Right ventricle myocardium inferior (tissue), 1 donor: ENCODE results near the gene DFFB. TPM values are rescaled to one million over a fixed set of nuclear protein-coding genes. Genes with fewer than 3 reads are reported as not detected.

Experiments
- ATAC-seq: fragments of 200-7000 bp; cut with Tn5 transposase; one replicate; pipeline ENCODE4 v1.9.1; 2020; ENCODE audit warnings: mild to moderate bottlenecking, moderate library complexity
- DNase-seq: peaks from one replicate; pipeline ENCODE4 v3.0.0; 2021; ENCODE audit errors: missing footprints
- intact Hi-C: fragments of 100-400 bp; cut with DNase I; formaldehyde crosslinking; loops from one replicate; pipeline ENCODE4 v1.11.0; 2022
- total RNA-seq: library from RNA; stranded (reverse); fragmentation: NEBNext Ultra II Directional; extraction: Animal tissue kit (Norgen Biotek cat#: 25700); gene quantifications from one replicate; pipeline ENCODE4 v1.2.1, GENCODE V29; 2021
- donor health status: DM: no; HTN: yes; CAD: no; lungs with severe emphysema.

Gene DFFB
- total RNA-seq, 1 donor from 2014 or later = 3.3 TPM

GRCh38 chr1:3902571-3903091 is 45.4 kb downstream of the DFFB start:
- intact Hi-C loops = no loop called here
- DNase-seq (no peak), ATAC-seq (no peak)

- intact Hi-C loops = no loop called here
- no peak for DNase-seq
Observed at GRCh38 chr1:3903141-3904005, 46.1 kb downstream of the DFFB start.

GRCh38 chr1:3904006-3904842 is 46.9 kb downstream of the DFFB start:
- DNase-seq (no peak), ATAC-seq (no peak)
- intact Hi-C loops = no loop called here

More at GRCh38 chr1:3903141-3904005, 46.1 kb downstream of the DFFB start:
- no peak for ATAC-seq

GRCh38 chr1:3904843-3905185 is 47.5 kb downstream of the DFFB start:
- intact Hi-C loops = no loop called here
- DNase-seq = no peak
- ATAC-seq = no peak

- DNase-seq = no peak
- intact Hi-C loops = no loop called here
- no peak for ATAC-seq
Observed at GRCh38 chr1:3905266-3905952, 48.1 kb downstream of the DFFB start.

- DNase-seq (no peak), ATAC-seq (no peak)
- intact Hi-C loops = no loop called here
Observed at GRCh38 chr1:3905953-3906671, 48.8 kb downstream of the DFFB start.

GRCh38 chr1:3906672-3907020 is 49.4 kb downstream of the DFFB start:
- no peak for DNase-seq
- intact Hi-C loops = no loop called here
- ATAC-seq = no peak

- DNase-seq = no peak
- intact Hi-C loops = no loop called here
- ATAC-seq = no peak
Observed at GRCh38 chr1:3907031-3907534, 49.8 kb downstream of the DFFB start.

- ATAC-seq (no peak), DNase-seq (no peak)
- intact Hi-C loops = no loop called here
Observed at GRCh38 chr1:3907621-3908165, 50.4 kb downstream of the DFFB start.

GRCh38 chr1:3908886-3909517 is 51.7 kb downstream of the DFFB start:
- intact Hi-C loops = no loop called here
- ATAC-seq (no peak), DNase-seq (no peak)

- no peak for ATAC-seq
- no peak for DNase-seq
- intact Hi-C loops = loop anchor here (5.0 kb wide), 3 partner anchors 583 to 1838 kb away; no protein-coding TSS in a partner anchor
Observed at GRCh38 chr1:3909615-3910014, 52.3 kb downstream of the DFFB start.

GRCh38 chr1:3910049-3910731 is 52.9 kb downstream of the DFFB start:
- ATAC-seq = peak; percentile 12
- intact Hi-C loops = loop anchor here (5.0 kb wide), 3 partner anchors 582 to 1837 kb away; no protein-coding TSS in a partner anchor
- DNase-seq = peak; percentile 67

GRCh38 chr1:3910857-3911845 is 53.9 kb downstream of the DFFB start:
- ATAC-seq (peak; percentile 69), DNase-seq (peak; percentile 75)
- intact Hi-C loops = loop anchor here (5.0 kb wide), 3 partner anchors 581 to 1836 kb away; no protein-coding TSS in a partner anchor

GRCh38 chr1:3911981-3912808 is 54.9 kb downstream of the DFFB start:
- DNase-seq = no peak
- intact Hi-C loops = loop anchor here (5.0 kb wide), 3 partner anchors 580 to 1835 kb away; no protein-coding TSS in a partner anchor
- ATAC-seq = no peak
